ENCODE measurements around the gene JMJD1C.
"Not testable (repeated sequence)": the region's sequence is repeated elsewhere in the genome, so short reads cannot be mapped to it uniquely, and the experiment has no call there.

JMJD1C gene

GRCh38 chr10:63324495-63324854, 141.3 kb downstream of the JMJD1C start:
- H3K4me3 ChIP-seq = no peak overlapping the region
- no peak overlapping the region for H3K27ac ChIP-seq

GRCh38 chr10:63323701-63324494, 141.9 kb downstream of the JMJD1C start:
- H3K27ac ChIP-seq = no peak overlapping the region

GRCh38 chr10:63320683-63321082, 145.1 kb downstream of the JMJD1C start:
- Histone ChIP-seq H3K4me3 (no peak overlapping the region), H3K27ac (no peak overlapping the region)

More at GRCh38 chr10:63323701-63324494, 141.9 kb downstream of the JMJD1C start:
- no peak overlapping the region for H3K4me3 ChIP-seq

GRCh38 chr10:63319231-63319630, 146.5 kb downstream of the JMJD1C start:
- H3K4me3 ChIP-seq = no peak overlapping the region
- no peak overlapping the region for H3K27ac ChIP-seq

- Histone ChIP-seq H3K27ac (no peak overlapping the region), H3K4me3 (no peak overlapping the region)
Measured at GRCh38 chr10:63318491-63318890, 147.3 kb downstream of the JMJD1C start.

GRCh38 chr10:63314020-63314419, 151.8 kb downstream of the JMJD1C start:
- Histone ChIP-seq H3K27ac (no peak overlapping the region), H3K4me3 (no peak overlapping the region)

- Histone ChIP-seq H3K4me3 (no peak overlapping the region), H3K27ac (no peak overlapping the region)
Measured at GRCh38 chr10:63313066-63313717, 152.6 kb downstream of the JMJD1C start.

- no peak overlapping the region for H3K4me3 ChIP-seq
- no peak overlapping the region for H3K27ac ChIP-seq
Measured at GRCh38 chr10:63308628-63309027, 157.1 kb downstream of the JMJD1C start.

GRCh38 chr10:63304146-63304545, 161.6 kb downstream of the JMJD1C start:
- Histone ChIP-seq H3K27ac (no peak overlapping the region), H3K4me3 (no peak overlapping the region)

GRCh38 chr10:63300801-63301200, 165.0 kb downstream of the JMJD1C start:
- Histone ChIP-seq H3K4me3 (no peak overlapping the region), H3K27ac (no peak overlapping the region)

- Histone ChIP-seq H3K4me3 (no peak overlapping the region), H3K27ac (no peak overlapping the region)
Measured at GRCh38 chr10:63297941-63298340, 167.8 kb downstream of the JMJD1C start.

GRCh38 chr10:63294781-63295180, 171.0 kb downstream of the JMJD1C start:
- H3K27ac ChIP-seq = no peak overlapping the region
- H3K4me3 ChIP-seq = no peak overlapping the region

GRCh38 chr10:63292847-63293246, 172.9 kb downstream of the JMJD1C start:
- H3K4me3 ChIP-seq, H3K27ac ChIP-seq: not testable (repeated sequence)

- no peak overlapping the region for H3K27ac ChIP-seq
Measured at GRCh38 chr10:63288170-63288569, 177.6 kb downstream of the JMJD1C start.

GRCh38 chr10:63286754-63287264, 179.0 kb downstream of the JMJD1C start:
- Histone ChIP-seq H3K4me3 (no peak overlapping the region), H3K27ac (no peak overlapping the region)

More at GRCh38 chr10:63288170-63288569, 177.6 kb downstream of the JMJD1C start:
- no peak overlapping the region for H3K4me3 ChIP-seq

- H3K4me3 ChIP-seq = no peak overlapping the region
- H3K27ac ChIP-seq = no peak overlapping the region
Measured at GRCh38 chr10:63286340-63286739, 179.4 kb downstream of the JMJD1C start.

GRCh38 chr10:63283901-63284300, 181.9 kb downstream of the JMJD1C start:
- not testable (repeated sequence) for H3K27ac ChIP-seq

GRCh38 chr10:63283093-63283492, 182.7 kb downstream of the JMJD1C start:
- Histone ChIP-seq H3K4me3 (no peak overlapping the region), H3K27ac (no peak overlapping the region)

More at GRCh38 chr10:63283901-63284300, 181.9 kb downstream of the JMJD1C start:
- not testable (repeated sequence) for H3K4me3 ChIP-seq

- Histone ChIP-seq H3K27ac (no peak overlapping the region), H3K4me3 (no peak overlapping the region)
Measured at GRCh38 chr10:63281967-63282366, 183.8 kb downstream of the JMJD1C start.

GRCh38 chr10:63280386-63280785, 185.4 kb downstream of the JMJD1C start:
- H3K27ac ChIP-seq = no peak overlapping the region
- no peak overlapping the region for H3K4me3 ChIP-seq

- Histone ChIP-seq H3K27ac (no peak overlapping the region), H3K4me3 (no peak overlapping the region)
Measured at GRCh38 chr10:63275094-63275493, 190.7 kb downstream of the JMJD1C start.

All from skin epidermis (tissue), 12 donors.